GM12872 (cell line): ENCODE results near the gene S100A16.

Source experiments
- TF ChIP-seq, protein P1 (sequence below): IDR thresholded peaks from 3 replicates; pipeline ENCODE4 v1.5.1; 2011; ENCODE audit warnings: low read depth, mild to moderate bottlenecking, low read length, moderate library complexity; ENCODE audit not compliant: insufficient read depth

S100A16 gene

DNA sequence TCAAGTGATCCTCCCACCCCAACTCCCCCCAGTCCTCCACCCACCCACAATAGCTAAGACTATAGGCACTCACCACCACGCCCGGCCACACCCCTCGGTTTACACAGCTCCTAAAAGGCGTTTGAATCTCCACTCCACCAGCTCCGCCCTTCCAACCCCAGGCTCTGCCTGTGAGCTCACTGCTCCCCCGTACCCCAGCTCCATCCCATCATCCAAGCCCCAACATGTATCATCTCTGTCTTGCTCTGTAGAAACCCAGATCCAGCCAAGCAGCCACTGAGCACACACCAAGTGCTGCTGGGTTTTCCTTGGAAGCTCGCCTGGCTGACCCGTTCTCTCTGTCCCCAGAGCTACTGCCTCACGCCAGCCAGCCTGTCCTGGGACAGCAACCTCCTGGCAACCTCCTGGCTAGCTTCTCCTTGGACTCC is 35.3 kb downstream of the S100A16 start:
- TF ChIP-seq, protein P1, sequence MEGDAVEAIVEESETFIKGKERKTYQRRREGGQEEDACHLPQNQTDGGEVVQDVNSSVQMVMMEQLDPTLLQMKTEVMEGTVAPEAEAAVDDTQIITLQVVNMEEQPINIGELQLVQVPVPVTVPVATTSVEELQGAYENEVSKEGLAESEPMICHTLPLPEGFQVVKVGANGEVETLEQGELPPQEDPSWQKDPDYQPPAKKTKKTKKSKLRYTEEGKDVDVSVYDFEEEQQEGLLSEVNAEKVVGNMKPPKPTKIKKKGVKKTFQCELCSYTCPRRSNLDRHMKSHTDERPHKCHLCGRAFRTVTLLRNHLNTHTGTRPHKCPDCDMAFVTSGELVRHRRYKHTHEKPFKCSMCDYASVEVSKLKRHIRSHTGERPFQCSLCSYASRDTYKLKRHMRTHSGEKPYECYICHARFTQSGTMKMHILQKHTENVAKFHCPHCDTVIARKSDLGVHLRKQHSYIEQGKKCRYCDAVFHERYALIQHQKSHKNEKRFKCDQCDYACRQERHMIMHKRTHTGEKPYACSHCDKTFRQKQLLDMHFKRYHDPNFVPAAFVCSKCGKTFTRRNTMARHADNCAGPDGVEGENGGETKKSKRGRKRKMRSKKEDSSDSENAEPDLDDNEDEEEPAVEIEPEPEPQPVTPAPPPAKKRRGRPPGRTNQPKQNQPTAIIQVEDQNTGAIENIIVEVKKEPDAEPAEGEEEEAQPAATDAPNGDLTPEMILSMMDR: no peak

DNA sequence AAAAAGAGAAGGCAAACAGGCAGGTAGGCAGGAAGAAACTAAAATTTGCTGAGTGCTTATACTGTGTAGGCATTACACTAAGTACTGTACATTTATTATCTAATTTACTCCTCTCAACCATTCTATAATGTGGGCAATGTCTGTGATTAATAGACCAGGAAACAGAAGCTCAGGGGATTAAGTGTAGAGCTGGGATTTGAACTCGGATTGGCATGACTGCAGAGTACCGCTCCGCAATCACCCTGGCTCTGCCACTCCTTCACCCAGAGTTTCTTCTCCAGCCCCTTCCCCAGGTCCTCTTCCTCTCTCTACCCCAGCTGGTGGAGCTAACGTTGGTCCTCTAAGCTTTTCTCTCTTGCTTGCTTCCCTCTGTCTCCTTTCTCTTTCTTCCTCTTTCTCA is 35.8 kb downstream of the S100A16 start:
- TF ChIP-seq, protein P1: no peak

DNA sequence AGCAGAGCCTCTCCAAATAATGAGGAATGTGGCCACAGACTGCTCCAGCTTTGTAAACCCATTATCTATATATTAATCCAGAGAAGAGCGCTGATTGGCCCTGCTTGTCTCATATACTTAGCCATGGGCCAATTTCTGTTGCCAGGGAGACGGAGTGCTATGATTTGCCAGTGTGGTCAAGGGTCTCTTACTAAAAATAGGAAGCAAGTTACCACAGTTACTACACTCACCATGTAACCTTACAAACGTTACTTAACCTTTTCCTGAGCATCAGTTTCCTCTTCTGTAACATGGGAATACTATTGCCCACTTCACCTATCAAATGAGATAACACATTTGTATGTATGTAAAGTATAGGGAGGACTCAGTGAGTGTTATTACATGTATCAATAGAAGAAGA is 39.6 kb downstream of the S100A16 start:
- TF ChIP-seq, protein P1: no peak

DNA sequence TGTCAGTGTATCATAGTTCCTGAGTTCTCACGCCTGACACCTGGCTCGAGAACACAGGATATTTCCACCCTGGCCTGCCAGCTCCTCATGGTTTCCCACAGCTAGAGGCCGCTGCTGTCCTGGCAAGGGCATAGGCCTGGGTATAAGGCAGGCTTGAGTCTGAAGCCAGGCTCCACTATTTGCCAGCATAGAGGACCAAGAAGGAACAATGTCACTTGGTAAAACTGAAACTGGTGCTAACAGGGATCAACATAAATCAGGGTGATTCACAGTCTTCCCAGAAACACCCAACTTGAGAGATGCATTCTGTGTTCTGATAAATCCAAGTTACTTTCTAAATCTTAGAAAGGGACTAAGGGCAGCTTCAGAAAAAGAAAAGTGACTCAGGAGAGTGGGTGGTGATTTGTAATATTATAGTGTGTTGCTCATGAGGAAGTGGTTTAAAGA is 40.3 kb downstream of the S100A16 start:
- TF ChIP-seq, protein P1: peak; percentile 82

DNA sequence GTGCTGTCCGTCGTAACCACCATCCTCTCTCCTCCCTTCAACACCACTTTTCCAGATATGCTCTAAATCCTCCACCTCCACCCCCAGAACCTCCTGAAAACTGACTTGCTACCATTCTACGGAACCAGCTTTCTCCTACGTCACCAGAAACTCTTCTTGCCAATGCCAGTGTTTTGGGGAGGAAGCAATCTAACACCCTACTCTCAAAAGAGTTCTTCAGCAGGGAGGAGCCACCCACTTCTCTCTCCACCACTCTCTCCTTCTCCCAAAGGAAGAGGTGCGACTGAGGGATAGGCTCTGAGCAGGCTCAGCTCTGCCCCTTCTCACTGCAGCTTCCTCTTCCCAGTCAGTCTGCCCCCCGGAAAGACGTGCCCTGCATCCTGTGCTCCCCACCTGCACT is 41.2 kb downstream of the S100A16 start:
- TF ChIP-seq, protein P1: no peak

DNA sequence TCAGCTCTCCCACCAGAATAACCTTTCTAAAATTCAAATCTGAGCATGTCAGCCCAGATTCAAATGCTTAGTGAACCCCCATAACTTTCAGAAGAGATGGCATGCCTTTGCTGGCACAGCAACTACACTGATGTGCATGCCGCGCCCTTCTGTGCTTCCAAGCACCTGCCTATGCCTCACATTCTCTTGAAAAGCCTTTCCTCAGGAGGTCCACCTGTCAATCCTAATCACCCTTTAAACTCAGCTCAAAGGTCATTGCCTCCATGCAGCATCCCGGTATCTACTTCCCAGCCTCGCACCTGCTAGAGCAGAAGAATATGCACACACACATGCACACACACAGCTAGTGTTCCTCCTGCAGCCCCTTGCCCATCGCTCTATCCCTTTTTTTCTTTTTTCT is 42.1 kb downstream of the S100A16 start:
- TF ChIP-seq, protein P1: no peak

DNA sequence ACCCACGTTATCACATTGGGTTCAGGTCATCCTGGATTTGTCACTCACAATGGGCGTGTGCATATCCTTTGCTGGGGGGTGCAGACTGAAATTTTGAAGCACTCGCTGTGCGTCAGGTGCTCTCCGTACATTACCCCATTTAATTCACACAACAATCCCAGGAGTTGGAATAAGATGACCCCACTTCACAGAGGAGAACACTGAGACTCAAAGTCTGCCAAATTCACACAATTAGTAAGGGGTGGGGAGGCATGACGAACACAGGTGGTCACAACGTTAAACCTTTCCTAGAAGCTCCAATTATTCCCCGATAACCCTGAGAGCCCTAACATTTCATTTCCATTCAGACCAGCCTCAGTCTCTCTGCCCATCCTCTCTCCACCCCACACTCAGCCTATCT is 43.5 kb downstream of the S100A16 start:
- TF ChIP-seq, protein P1: no peak
